Measurements from ENCODE around the gene CACNA1B.

CACNA1B gene

GRCh38 chr9:137959641-137960411, 82.2 kb downstream of the CACNA1B start:
- Histone ChIP-seq H3K27ac (ENCODE audit: low read depth, low read length) (no peak overlapping the region), H3K4me3 (ENCODE audit: low read depth in 1 of 2, low read length in 2 of 2) (no peak overlapping the region), H3K9ac (ENCODE audit: low read length) (no peak overlapping the region), H3K36me3 (ENCODE audit: insufficient read depth, low read length) (no peaks in the 10 kb centered on the region), H3K9me3 (ENCODE audit: low read length) (no peaks in the 10 kb centered on the region), H3K27me3 (ENCODE audit: control insufficient read depth in 1 of 2, insufficient read depth in 2 of 2, low read length in 2 of 2) (no peaks in the 10 kb centered on the region), H3K4me1 (ENCODE audit: insufficient read depth, low read length) (no peaks in the 10 kb centered on the region)

DNA sequence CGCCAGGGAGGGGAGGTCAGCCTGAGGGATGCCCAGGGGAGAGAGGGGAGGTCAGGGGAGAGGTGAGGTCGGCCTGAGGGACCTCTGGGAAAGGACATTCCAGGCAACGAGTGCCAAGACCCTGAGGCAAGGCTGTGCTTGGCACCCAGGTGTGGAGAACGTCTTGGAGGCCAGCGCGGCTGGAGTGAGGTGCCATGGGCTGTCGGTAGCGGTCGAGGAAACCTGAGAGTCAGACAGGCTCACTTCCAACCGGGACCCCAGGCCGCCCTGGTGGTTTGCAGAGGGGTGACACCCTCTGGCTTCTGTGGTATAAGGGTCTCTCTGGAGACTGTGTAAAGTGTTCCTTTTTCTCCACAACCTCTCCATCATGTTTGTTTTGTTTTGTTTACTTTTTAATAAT, 82.9 kb downstream of the CACNA1B start:
- Histone ChIP-seq H3K9me3 (ENCODE audit: low read length) (no peaks in the 10 kb centered on the region), H3K36me3 (ENCODE audit: insufficient read depth, low read length) (no peaks in the 10 kb centered on the region), H3K27ac (ENCODE audit: low read depth, low read length) (no peak overlapping the region), H3K27me3 (ENCODE audit: control insufficient read depth in 1 of 2, insufficient read depth in 2 of 2, low read length in 2 of 2) (no peaks in the 10 kb centered on the region), H3K4me1 (ENCODE audit: insufficient read depth, low read length) (no peaks in the 10 kb centered on the region), H3K4me3 (ENCODE audit: low read depth in 1 of 2, low read length in 2 of 2) (no peak overlapping the region), H3K9ac (ENCODE audit: low read length) (no peak overlapping the region)

DNA sequence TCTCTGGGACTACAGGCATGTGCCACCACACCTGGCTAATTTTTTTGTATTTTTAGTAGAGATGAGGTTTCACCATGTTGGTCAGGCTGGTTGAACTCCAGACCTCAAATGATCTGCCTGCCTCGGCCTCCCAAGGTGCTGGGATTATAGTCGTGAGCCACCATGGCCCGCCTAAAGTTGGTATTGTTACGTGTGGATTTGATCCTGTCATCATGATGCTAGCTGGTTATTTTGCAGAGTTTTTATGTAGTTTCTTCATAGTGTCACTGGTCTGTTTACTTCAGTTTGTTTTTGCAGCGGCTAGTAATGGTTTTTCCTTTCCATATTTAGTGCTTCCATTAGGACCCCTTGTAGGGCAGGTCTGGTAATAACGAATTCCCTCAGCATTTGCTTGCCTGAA, 85.9 kb downstream of the CACNA1B start:
- Histone ChIP-seq H3K9me3 (ENCODE audit: low read length) (no peaks in the 10 kb centered on the region), H3K36me3 (ENCODE audit: insufficient read depth, low read length) (no peaks in the 10 kb centered on the region), H3K27ac (ENCODE audit: low read depth, low read length) (no peak overlapping the region), H3K4me1 (ENCODE audit: insufficient read depth, low read length) (no peaks in the 10 kb centered on the region), H3K4me3 (ENCODE audit: low read depth in 1 of 2, low read length in 2 of 2) (no peak overlapping the region), H3K9ac (ENCODE audit: low read length) (no peak overlapping the region), H3K27me3 (ENCODE audit: control insufficient read depth in 1 of 2, insufficient read depth in 2 of 2, low read length in 2 of 2) (no peaks in the 10 kb centered on the region)

DNA sequence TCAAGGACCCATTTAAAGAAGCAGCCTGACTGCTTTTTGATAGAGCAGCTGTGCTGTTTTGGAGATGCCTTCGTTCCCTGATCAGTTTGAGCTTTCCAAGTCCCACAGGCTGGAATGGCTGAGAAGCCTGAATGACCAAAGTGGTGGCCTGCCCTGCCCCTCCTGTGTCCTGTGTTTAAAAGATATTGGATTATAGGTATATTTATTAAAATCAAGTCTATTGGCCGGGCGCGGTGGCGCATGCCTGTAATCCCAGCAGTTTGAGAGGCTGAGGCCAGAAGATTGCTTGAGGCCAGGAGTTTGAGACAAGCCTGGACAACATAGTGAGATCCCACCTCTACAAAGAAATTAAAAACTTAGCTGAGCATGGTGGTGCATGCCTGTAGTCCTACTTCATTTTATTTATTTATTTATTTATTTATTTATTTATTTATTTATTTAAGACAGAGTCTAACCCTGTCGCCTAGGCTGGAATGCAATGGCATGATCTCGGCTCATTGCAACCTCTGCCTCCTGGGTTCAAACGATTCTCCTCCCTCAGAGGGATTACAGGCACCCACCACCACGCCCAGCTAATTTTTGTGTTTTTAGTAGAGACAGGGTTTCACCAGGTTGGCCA, 87.7 kb downstream of the CACNA1B start:
- Histone ChIP-seq H3K9ac (ENCODE audit: low read length) (no peak overlapping the region), H3K27me3 (ENCODE audit: control insufficient read depth in 1 of 2, insufficient read depth in 2 of 2, low read length in 2 of 2) (no peaks in the 10 kb centered on the region), H3K27ac (ENCODE audit: low read depth, low read length) (no peak overlapping the region), H3K4me1 (ENCODE audit: insufficient read depth, low read length) (no peaks in the 10 kb centered on the region), H3K9me3 (ENCODE audit: low read length) (no peaks in the 10 kb centered on the region), H3K4me3 (ENCODE audit: low read depth in 1 of 2, low read length in 2 of 2) (no peak overlapping the region), H3K36me3 (ENCODE audit: insufficient read depth, low read length) (no peaks in the 10 kb centered on the region)

DNA sequence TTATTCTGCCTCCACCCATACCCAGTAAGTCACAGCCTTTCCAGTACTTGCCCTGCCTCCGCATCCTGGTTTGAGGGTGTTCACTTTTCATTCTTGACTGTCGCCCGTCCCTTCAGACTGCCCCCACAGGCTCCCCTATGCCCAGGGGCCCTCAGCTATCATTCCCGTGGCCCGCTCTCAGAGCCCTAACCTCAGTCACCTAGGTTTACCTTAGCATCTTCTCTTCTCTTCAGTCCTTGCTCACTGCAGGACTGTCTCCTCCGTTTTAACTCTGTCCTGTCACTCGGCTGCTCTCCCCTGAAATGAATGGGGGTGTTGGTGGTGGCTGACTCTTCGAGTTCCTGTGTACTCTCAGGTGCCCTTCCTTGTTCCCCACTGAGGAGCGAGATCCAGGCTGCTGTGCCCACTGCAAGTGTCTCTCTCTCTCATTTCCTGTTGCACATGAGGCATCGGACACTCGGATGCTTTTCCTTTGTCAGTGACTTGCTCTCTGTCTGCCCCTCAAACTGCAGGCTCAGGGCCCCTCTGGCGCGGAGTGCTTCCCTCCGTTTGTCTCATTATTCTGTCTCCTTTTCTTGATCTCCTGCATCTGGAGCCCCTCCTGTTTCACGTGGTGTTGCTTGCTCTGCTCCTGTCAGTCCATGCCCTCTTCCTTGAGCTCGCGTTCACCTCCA, 89.8 kb downstream of the CACNA1B start:
- no peak overlapping the region for H3K27ac ChIP-seq (ENCODE audit: low read depth, low read length)
- no peak overlapping the region for H3K4me3 ChIP-seq (ENCODE audit: low read depth in 1 of 2, low read length in 2 of 2)
- no peaks in the 10 kb centered on the region for H3K4me1 ChIP-seq (ENCODE audit: insufficient read depth, low read length)
- no peak overlapping the region for H3K9ac ChIP-seq (ENCODE audit: low read length)
- no peaks in the 10 kb centered on the region for H3K9me3 ChIP-seq (ENCODE audit: low read length)
- no peaks in the 10 kb centered on the region for H3K27me3 ChIP-seq (ENCODE audit: control insufficient read depth in 1 of 2, insufficient read depth in 2 of 2, low read length in 2 of 2)
- H3K36me3 ChIP-seq (ENCODE audit: insufficient read depth, low read length), result no peaks in the 10 kb centered on the region

DNA sequence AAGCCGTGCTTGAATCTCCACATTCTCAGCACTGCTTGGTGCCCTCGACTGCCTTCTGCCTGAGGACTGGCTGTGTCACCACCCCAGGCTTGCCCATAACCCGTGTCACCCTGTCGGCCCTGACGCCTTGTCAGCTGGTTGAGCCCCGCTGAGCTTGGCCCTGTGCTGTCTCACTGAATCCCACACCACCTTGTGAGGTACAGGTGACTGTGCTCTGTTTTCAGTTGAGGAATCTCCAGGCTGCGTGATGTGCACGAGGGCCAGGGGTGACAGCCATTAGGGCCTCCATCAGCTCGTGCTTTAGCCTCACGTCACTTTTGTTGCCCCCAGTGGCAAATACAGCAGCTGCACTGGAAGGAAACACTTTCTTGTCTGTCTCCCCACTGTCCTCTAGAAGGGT, 90.7 kb downstream of the CACNA1B start:
- no peak overlapping the region for H3K9ac ChIP-seq (ENCODE audit: low read length)
- no peak overlapping the region for H3K4me3 ChIP-seq (ENCODE audit: low read depth in 1 of 2, low read length in 2 of 2)
- no peaks in the 10 kb centered on the region for H3K36me3 ChIP-seq (ENCODE audit: insufficient read depth, low read length)
- H3K27me3 ChIP-seq (ENCODE audit: control insufficient read depth in 1 of 2, insufficient read depth in 2 of 2, low read length in 2 of 2), result no peaks in the 10 kb centered on the region
- no peak overlapping the region for H3K27ac ChIP-seq (ENCODE audit: low read depth, low read length)
- no peaks in the 10 kb centered on the region for H3K9me3 ChIP-seq (ENCODE audit: low read length)
- H3K4me1 ChIP-seq (ENCODE audit: insufficient read depth, low read length), result no peaks in the 10 kb centered on the region

GRCh38 chr9:137969008-137969407, 91.4 kb downstream of the CACNA1B start:
- Histone ChIP-seq H3K27ac (ENCODE audit: low read depth, low read length) (no peak overlapping the region), H3K27me3 (ENCODE audit: control insufficient read depth in 1 of 2, insufficient read depth in 2 of 2, low read length in 2 of 2) (no peaks in the 10 kb centered on the region), H3K9me3 (ENCODE audit: low read length) (no peaks in the 10 kb centered on the region), H3K9ac (ENCODE audit: low read length) (no peak overlapping the region), H3K4me3 (ENCODE audit: low read depth in 1 of 2, low read length in 2 of 2) (no peak overlapping the region), H3K36me3 (ENCODE audit: insufficient read depth, low read length) (no peaks in the 10 kb centered on the region), H3K4me1 (ENCODE audit: insufficient read depth, low read length) (no peaks in the 10 kb centered on the region)

DNA sequence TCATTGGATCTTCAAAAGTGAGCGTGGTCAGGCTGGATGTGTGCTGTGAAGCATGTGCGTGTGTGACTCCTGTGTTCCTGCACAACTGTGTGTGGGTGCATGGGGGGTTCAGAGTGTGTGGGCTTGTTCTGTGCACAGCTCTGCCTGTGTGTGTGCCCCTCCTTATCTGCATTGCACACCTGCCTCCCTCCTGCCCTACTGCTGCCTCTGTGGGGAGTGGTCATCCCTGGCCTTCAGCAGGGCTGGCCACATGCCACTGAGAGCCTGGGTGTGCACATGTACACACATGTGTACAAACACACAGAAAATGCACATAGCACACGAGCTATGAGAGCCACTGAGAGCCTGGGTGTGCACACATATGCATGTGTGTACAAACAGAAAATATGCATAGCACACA, 92.1 kb downstream of the CACNA1B start:
- H3K36me3 ChIP-seq (ENCODE audit: insufficient read depth, low read length), result no peaks in the 10 kb centered on the region
- H3K9ac ChIP-seq (ENCODE audit: low read length), result no peak overlapping the region
- no peaks in the 10 kb centered on the region for H3K9me3 ChIP-seq (ENCODE audit: low read length)
- no peak overlapping the region for H3K27ac ChIP-seq (ENCODE audit: low read depth, low read length)
- no peaks in the 10 kb centered on the region for H3K4me1 ChIP-seq (ENCODE audit: insufficient read depth, low read length)
- H3K27me3 ChIP-seq (ENCODE audit: control insufficient read depth in 1 of 2, insufficient read depth in 2 of 2, low read length in 2 of 2), result no peaks in the 10 kb centered on the region
- H3K4me3 ChIP-seq (ENCODE audit: low read depth in 1 of 2, low read length in 2 of 2), result no peak overlapping the region

DNA sequence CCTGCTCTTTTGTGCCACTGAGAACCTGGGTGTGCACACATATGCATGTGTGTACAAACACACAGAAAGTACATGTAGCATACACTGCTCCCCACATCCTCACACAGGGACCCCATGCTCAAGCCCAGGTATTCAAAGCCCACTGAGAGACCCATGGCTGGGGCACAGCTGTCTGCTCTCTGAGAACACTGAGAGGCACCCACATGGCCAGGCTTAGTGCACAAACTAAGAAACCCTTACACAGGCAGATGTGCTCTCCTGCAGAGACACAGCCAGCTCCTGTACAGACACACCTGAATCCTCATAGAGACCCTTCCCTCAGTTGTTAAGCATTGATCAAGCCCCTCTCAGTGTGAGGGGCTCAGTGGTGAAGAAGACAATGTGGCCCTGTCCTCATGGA, 92.5 kb downstream of the CACNA1B start:
- Histone ChIP-seq H3K27ac (ENCODE audit: low read depth, low read length) (no peak overlapping the region), H3K4me1 (ENCODE audit: insufficient read depth, low read length) (no peaks in the 10 kb centered on the region), H3K36me3 (ENCODE audit: insufficient read depth, low read length) (no peaks in the 10 kb centered on the region), H3K4me3 (ENCODE audit: low read depth in 1 of 2, low read length in 2 of 2) (no peak overlapping the region), H3K9me3 (ENCODE audit: low read length) (no peaks in the 10 kb centered on the region), H3K27me3 (ENCODE audit: control insufficient read depth in 1 of 2, insufficient read depth in 2 of 2, low read length in 2 of 2) (no peaks in the 10 kb centered on the region), H3K9ac (ENCODE audit: low read length) (no peak overlapping the region)

- H3K4me3 ChIP-seq (ENCODE audit: low read depth in 1 of 2, low read length in 2 of 2), result no peak overlapping the region
- H3K9me3 ChIP-seq (ENCODE audit: low read length), result no peaks in the 10 kb centered on the region
- no peaks in the 10 kb centered on the region for H3K27me3 ChIP-seq (ENCODE audit: control insufficient read depth in 1 of 2, insufficient read depth in 2 of 2, low read length in 2 of 2)
- H3K4me1 ChIP-seq (ENCODE audit: insufficient read depth, low read length), result no peaks in the 10 kb centered on the region
- no peak overlapping the region for H3K27ac ChIP-seq (ENCODE audit: low read depth, low read length)
- no peaks in the 10 kb centered on the region for H3K36me3 ChIP-seq (ENCODE audit: insufficient read depth, low read length)
- H3K9ac ChIP-seq (ENCODE audit: low read length), result no peak overlapping the region
Observed at GRCh38 chr9:137970686-137971476, 93.3 kb downstream of the CACNA1B start.

DNA sequence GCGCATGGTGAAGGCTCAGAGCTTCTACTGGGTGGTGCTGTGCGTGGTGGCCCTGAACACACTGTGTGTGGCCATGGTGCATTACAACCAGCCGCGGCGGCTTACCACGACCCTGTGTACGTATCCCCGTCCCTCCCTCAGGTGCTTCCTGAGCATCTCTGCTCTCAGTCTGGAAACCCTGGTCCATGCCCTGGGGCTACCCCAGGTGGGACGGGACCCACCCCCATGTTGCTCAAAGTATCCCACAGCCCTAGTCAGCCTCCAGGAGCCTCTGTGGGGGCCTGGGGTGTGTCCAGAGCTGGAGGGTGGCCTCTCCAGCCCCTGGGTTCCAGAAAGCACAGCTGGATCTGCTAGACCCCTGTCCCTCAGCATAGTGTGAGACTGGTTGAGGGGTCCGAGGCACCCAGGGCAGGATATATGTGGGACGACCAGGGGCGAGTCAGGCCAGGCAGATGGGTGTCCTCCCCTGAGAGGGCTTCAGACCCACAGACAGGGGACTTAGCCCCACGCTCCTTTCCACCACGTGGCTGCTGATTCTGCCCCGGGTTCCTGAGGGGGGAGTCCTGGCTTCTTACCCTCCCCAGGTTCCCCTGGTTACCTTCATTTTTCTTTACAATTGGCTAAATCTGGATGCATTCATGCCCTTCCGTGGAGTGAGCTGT, 94.0 kb downstream of the CACNA1B start:
- Histone ChIP-seq H3K27me3 (ENCODE audit: control insufficient read depth in 1 of 2, insufficient read depth in 2 of 2, low read length in 2 of 2) (no peaks in the 10 kb centered on the region), H3K9ac (ENCODE audit: low read length) (no peak overlapping the region), H3K36me3 (ENCODE audit: insufficient read depth, low read length) (no peaks in the 10 kb centered on the region), H3K27ac (ENCODE audit: low read depth, low read length) (no peak overlapping the region), H3K4me1 (ENCODE audit: insufficient read depth, low read length) (no peaks in the 10 kb centered on the region), H3K9me3 (ENCODE audit: low read length) (no peaks in the 10 kb centered on the region), H3K4me3 (ENCODE audit: low read depth in 1 of 2, low read length in 2 of 2) (no peak overlapping the region)
